GM23338 (cell line): ENCODE results near the gene NFXL1. TPM values are rescaled to one million over a fixed set of nuclear protein-coding genes. Genes with fewer than 3 reads are reported as not detected.
A peak's percentile ranks its signal among the peaks of the same experiment; 100 is the strongest.

Experiments used
- ATAC-seq: fragments of 200-7000 bp; cut with Tn5 transposase; 3 replicates; pipeline ENCODE4 v1.9.1; 2020
- DNase-seq: peaks from one replicate; pipeline ENCODE4 v3.0.0-alpha.2; 2015; ENCODE audit warnings: low spot score
- H2AFZ ChIP-seq: fragments of 200-600 bp; sonication (generic); 2 replicates; pipeline ENCODE4 v1.8.0; 2016; ENCODE audit warnings: antibody characterized with exemption, mild to moderate bottlenecking, moderate library complexity
- H3F3A ChIP-seq: fragments of 200-600 bp; sonication (generic); replicated peaks from 2 replicates; pipeline ENCODE4 v1.8.0; 2017; ENCODE audit warnings: antibody characterized with exemption, mixed run types, low read depth
- H3K27ac ChIP-seq: fragments of 200-600 bp; sonication (generic); 2 replicates; pipeline ENCODE4 v1.6.1; 2016; ENCODE audit warnings: low read depth
- H3K27me3 ChIP-seq: fragments of 200-600 bp; sonication (generic); 2 replicates; pipeline ENCODE4 v1.8.0; 2016; ENCODE audit warnings: mild to moderate bottlenecking, mixed run types, moderate library complexity; ENCODE audit not compliant: insufficient read depth
- H3K36me3 ChIP-seq: fragments of 200-600 bp; sonication (generic); 2 replicates; pipeline ENCODE4 v1.8.0; 2016; ENCODE audit warnings: mild to moderate bottlenecking; ENCODE audit not compliant: insufficient read depth
- H3K4me1 ChIP-seq: fragments of 200-600 bp; sonication (generic); 2 replicates; pipeline ENCODE4 v1.8.0; 2016; ENCODE audit warnings: mild to moderate bottlenecking, moderate library complexity; ENCODE audit not compliant: insufficient read depth
- H3K4me2 ChIP-seq: fragments of 200-600 bp; sonication (generic); 2 replicates; pipeline ENCODE4 v1.7.1; 2017; ENCODE audit warnings: mixed run types
- H3K4me3 ChIP-seq: fragments of 200-600 bp; sonication (generic); 2 replicates; pipeline ENCODE4 v1.6.1; 2016; ENCODE audit warnings: mixed run types
- H3K79me2 ChIP-seq: fragments of 200-600 bp; sonication (generic); replicated peaks from 2 replicates; pipeline ENCODE4 v1.8.0; 2017; ENCODE audit warnings: mild to moderate bottlenecking; ENCODE audit not compliant: insufficient read depth
- H3K9me2 ChIP-seq: fragments of 200-600 bp; sonication (generic); 2 replicates; pipeline ENCODE4 v1.8.0; 2017; ENCODE audit not compliant: insufficient read depth
- H4K20me1 ChIP-seq: fragments of 200-600 bp; sonication (generic); replicated peaks from 2 replicates; pipeline ENCODE4 v1.8.0; 2017; ENCODE audit warnings: mild to moderate bottlenecking; ENCODE audit not compliant: insufficient read depth
- H3K27ac Mint-ChIP-seq: 2 replicates; pipeline ENCODE4 v1.8.0; 2020; ENCODE audit warnings: inconsistent platforms, mild to moderate bottlenecking, moderate library complexity, mixed read lengths
- H3K27me3 Mint-ChIP-seq: 3 replicates; pipeline ENCODE4 v1.8.0; 2022; ENCODE audit warnings: low read depth, mild to moderate bottlenecking, moderate library complexity, mixed read lengths, inconsistent platforms; ENCODE audit not compliant: insufficient read depth, poor library complexity
- H3K36me3 Mint-ChIP-seq: 3 replicates; pipeline ENCODE4 v1.8.0; 2021; ENCODE audit warnings: low read depth, mild to moderate bottlenecking, inconsistent platforms, moderate library complexity, mixed read lengths
- H3K4me1 Mint-ChIP-seq: 3 replicates; pipeline ENCODE4 v1.8.0; 2020; ENCODE audit warnings: mild to moderate bottlenecking, inconsistent platforms, mixed read lengths
- H3K4me3 Mint-ChIP-seq: 3 replicates; pipeline ENCODE4 v1.8.0; 2021; ENCODE audit warnings: moderate library complexity, mild to moderate bottlenecking, inconsistent platforms, mixed read lengths
- H3K9me3 Mint-ChIP-seq: 3 replicates; pipeline ENCODE4 v1.8.0; 2020; ENCODE audit warnings: moderate library complexity, mild to moderate bottlenecking, inconsistent platforms, mixed read lengths
- CREB1 ChIP-seq: fragments of 250-450 bp; sonication (Bioruptor Pico); IDR thresholded peaks from 2 replicates; pipeline ENCODE4 v1.5.0; 2020; ENCODE audit warnings: low read depth, mild to moderate bottlenecking, moderate library complexity
- EZH2 ChIP-seq: fragments of 200-600 bp; sonication (generic); IDR thresholded peaks from one replicate; pipeline ENCODE4 v1.8.0; 2017; ENCODE audit warnings: antibody characterized with exemption, mild to moderate bottlenecking, low read depth; ENCODE audit not compliant: unreplicated experiment
- EZH2phosphoT487 ChIP-seq: fragments of 200-600 bp; sonication (generic); IDR thresholded peaks from one replicate; pipeline ENCODE4 v1.8.1; 2018; ENCODE audit warnings: antibody characterized with exemption; ENCODE audit not compliant: unreplicated experiment
- JUNB ChIP-seq: IDR thresholded peaks from one replicate; pipeline ENCODE4 v1.6.1; 2016; ENCODE audit warnings: antibody characterized with exemption; ENCODE audit not compliant: unreplicated experiment
- POLR2AphosphoS5 ChIP-seq: IDR thresholded peaks from 2 replicates; pipeline ENCODE4 v1.6.1; 2016; ENCODE audit warnings: antibody characterized with exemption, low read depth
- ZNF114 ChIP-seq: fragments of 250-450 bp; sonication (Bioruptor Pico); IDR thresholded peaks from 2 replicates; pipeline ENCODE4 v1.5.0; 2020; ENCODE audit warnings: mild to moderate bottlenecking, moderate library complexity
- ZNF331 ChIP-seq: fragments of 250-450 bp; sonication (Bioruptor Pico); IDR thresholded peaks from 2 replicates; pipeline ENCODE4 v1.5.0; 2020; ENCODE audit warnings: low read depth, mild to moderate bottlenecking, moderate library complexity
- polyA plus RNA-seq: library from polyadenylated mRNA; unstranded; fragments of >200 nt; fragmentation: Nextera tagmentation; extraction: Ambion mirVana; gene quantifications from 2 replicates; pipeline ENCODE4 v1.2.1, GENCODE V29; 2016
- total RNA-seq: library from RNA; depleted of rRNA; stranded (reverse); fragments of >200 nt; shearing (Covaris generic); gene quantifications from 2 replicates; pipeline ENCODE4 v1.2.3, GENCODE V29; 2014
- TF ChIP-seq, protein P1 (sequence below): fragments of 250-450 bp; sonication (Bioruptor Pico); IDR thresholded peaks from 2 replicates; pipeline ENCODE4 v1.5.0; 2020; ENCODE audit warnings: mild to moderate bottlenecking, moderate library complexity
- TF ChIP-seq, protein P2 (sequence below), 2 experiments: fragments of 200-600 bp in 1 of 2; sonication (generic) in 1 of 2; conservative IDR thresholded peaks; 2 replicates each; pipeline versions ENCODE4 v1.5.1 to v1.6.1; 2016 to 2017; ENCODE audit warnings: antibody characterized with exemption in 2 of 2, low read depth in 2 of 2, mild to moderate bottlenecking in 2 of 2, moderate library complexity in 1 of 2
- TF ChIP-seq, protein P3 (sequence below): IDR thresholded peaks from 2 replicates; pipeline ENCODE4 v1.6.1; 2016; ENCODE audit warnings: antibody characterized with exemption

Gene NFXL1
- total and polyA plus RNA-seq, 2 experiments from 2014 or later = 19.4 to 31.7 TPM

DNA sequence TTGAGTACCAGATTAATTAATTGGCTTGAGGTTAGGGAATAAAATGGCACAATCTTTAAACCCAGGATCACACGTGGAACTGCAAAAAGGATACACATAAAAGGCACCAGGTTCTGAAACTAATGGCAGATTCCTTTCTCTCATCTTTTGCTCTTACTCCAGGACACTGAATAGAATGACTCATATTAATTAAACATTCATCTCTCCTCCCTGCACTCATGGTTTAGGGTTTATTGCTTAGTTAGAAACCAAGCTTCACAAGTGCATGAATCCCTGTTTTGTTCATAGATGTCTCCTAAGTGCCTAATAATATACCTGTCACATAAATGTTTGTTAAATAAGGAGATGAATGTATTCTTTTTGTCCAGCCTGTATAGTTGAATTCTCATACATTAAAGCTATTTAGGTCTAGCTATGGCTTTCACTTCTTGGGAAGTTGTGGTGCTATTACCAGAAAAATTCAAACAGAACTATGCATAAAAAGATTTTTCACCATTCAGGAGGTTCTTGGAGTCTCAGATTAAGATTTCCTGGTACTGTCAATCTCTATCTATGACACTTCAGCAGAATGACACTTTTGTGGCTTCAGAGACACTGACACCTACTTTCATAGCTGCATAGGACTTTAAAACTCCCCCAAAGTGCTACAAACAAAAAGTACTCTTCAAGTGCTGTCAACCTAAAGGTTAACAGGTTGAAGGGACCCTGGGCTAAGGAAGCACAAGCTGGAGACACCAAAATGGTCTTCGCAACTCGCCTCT is 83.9 kb downstream of the NFXL1 start:
- Histone ChIP-seq H3K36me3 (no peaks in the 10 kb centered on the region), H3K4me1 (no peaks in the 10 kb centered on the region), H3F3A (no peaks in the 10 kb centered on the region), H3K4me3 (no peak overlapping the region), H3K27me3 (no peaks in the 10 kb centered on the region), H3K4me2 (no peak overlapping the region), H4K20me1 (no peaks in the 10 kb centered on the region), H2AFZ (no peak overlapping the region), H3K79me2 (no peaks in the 10 kb centered on the region), H3K27ac (no peak overlapping the region), H3K9me2 (peaks cover 3% of the 10 kb centered on the region; the same call in 1 of the 2 replicates)
- TF ChIP-seq ZNF331 (CRISPR knock-in tag) = no peak
- no peaks in the 10 kb centered on the region for H3K27me3 Mint-ChIP-seq
- H3K9me3 Mint-ChIP-seq = peaks cover 10% of the 10 kb centered on the region; the same call in 2 of the 3 replicates
- H3K27ac Mint-ChIP-seq = no peak overlapping the region
- DNase-seq = no peak
- no peak for ATAC-seq
- no peak overlapping the region for H3K4me3 Mint-ChIP-seq
- peaks cover 10% of the 10 kb centered on the region; the same call in 1 of the 3 replicates for H3K36me3 Mint-ChIP-seq
- peaks cover 6% of the 10 kb centered on the region; the same call in 2 of the 3 replicates for H3K4me1 Mint-ChIP-seq

DNA sequence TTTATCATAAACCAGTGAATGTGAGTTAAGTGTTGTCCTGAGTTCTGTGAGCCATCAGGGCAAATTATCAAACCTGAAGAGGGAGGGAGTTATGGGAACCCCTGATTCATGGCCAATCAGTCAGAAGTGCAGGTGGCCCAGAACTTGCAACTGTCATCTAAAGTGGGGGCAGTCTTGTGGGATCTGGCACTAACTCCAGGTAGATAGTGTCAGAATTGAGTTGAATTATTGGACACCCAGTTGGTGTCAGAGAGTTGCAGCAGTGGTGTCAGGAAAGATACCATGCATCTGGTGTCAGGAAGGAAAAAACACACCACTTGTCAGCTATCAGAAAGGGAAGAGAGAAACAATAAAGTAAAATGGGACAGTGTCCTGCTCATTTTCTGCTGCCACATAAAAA is 84.9 kb downstream of the NFXL1 start:
- ATAC-seq (no peak), DNase-seq (no peak)
- Histone ChIP-seq H3F3A (no peaks in the 10 kb centered on the region), H3K4me1 (no peaks in the 10 kb centered on the region), H3K27ac (no peak overlapping the region), H3K9me2 (peaks cover 3% of the 10 kb centered on the region; the same call in 1 of the 2 replicates), H3K4me3 (no peak overlapping the region), H3K79me2 (no peaks in the 10 kb centered on the region), H2AFZ (0 out of 2 replicates have a peak overlapping the region, but pooled peaks have one; percentile 28), H4K20me1 (no peaks in the 10 kb centered on the region), H3K36me3 (no peaks in the 10 kb centered on the region), H3K4me2 (no peak overlapping the region), H3K27me3 (no peaks in the 10 kb centered on the region)
- Mint-ChIP-seq H3K27ac (no peak overlapping the region), H3K27me3 (no peaks in the 10 kb centered on the region), H3K4me1 (peaks cover 1% of the 10 kb centered on the region; the same call in 2 of the 3 replicates), H3K4me3 (no peak overlapping the region), H3K36me3 (peaks cover 10% of the 10 kb centered on the region; the same call in 1 of the 3 replicates), H3K9me3 (peaks cover 10% of the 10 kb centered on the region; the same call in 2 of the 3 replicates)
- TF ChIP-seq, protein P1, sequence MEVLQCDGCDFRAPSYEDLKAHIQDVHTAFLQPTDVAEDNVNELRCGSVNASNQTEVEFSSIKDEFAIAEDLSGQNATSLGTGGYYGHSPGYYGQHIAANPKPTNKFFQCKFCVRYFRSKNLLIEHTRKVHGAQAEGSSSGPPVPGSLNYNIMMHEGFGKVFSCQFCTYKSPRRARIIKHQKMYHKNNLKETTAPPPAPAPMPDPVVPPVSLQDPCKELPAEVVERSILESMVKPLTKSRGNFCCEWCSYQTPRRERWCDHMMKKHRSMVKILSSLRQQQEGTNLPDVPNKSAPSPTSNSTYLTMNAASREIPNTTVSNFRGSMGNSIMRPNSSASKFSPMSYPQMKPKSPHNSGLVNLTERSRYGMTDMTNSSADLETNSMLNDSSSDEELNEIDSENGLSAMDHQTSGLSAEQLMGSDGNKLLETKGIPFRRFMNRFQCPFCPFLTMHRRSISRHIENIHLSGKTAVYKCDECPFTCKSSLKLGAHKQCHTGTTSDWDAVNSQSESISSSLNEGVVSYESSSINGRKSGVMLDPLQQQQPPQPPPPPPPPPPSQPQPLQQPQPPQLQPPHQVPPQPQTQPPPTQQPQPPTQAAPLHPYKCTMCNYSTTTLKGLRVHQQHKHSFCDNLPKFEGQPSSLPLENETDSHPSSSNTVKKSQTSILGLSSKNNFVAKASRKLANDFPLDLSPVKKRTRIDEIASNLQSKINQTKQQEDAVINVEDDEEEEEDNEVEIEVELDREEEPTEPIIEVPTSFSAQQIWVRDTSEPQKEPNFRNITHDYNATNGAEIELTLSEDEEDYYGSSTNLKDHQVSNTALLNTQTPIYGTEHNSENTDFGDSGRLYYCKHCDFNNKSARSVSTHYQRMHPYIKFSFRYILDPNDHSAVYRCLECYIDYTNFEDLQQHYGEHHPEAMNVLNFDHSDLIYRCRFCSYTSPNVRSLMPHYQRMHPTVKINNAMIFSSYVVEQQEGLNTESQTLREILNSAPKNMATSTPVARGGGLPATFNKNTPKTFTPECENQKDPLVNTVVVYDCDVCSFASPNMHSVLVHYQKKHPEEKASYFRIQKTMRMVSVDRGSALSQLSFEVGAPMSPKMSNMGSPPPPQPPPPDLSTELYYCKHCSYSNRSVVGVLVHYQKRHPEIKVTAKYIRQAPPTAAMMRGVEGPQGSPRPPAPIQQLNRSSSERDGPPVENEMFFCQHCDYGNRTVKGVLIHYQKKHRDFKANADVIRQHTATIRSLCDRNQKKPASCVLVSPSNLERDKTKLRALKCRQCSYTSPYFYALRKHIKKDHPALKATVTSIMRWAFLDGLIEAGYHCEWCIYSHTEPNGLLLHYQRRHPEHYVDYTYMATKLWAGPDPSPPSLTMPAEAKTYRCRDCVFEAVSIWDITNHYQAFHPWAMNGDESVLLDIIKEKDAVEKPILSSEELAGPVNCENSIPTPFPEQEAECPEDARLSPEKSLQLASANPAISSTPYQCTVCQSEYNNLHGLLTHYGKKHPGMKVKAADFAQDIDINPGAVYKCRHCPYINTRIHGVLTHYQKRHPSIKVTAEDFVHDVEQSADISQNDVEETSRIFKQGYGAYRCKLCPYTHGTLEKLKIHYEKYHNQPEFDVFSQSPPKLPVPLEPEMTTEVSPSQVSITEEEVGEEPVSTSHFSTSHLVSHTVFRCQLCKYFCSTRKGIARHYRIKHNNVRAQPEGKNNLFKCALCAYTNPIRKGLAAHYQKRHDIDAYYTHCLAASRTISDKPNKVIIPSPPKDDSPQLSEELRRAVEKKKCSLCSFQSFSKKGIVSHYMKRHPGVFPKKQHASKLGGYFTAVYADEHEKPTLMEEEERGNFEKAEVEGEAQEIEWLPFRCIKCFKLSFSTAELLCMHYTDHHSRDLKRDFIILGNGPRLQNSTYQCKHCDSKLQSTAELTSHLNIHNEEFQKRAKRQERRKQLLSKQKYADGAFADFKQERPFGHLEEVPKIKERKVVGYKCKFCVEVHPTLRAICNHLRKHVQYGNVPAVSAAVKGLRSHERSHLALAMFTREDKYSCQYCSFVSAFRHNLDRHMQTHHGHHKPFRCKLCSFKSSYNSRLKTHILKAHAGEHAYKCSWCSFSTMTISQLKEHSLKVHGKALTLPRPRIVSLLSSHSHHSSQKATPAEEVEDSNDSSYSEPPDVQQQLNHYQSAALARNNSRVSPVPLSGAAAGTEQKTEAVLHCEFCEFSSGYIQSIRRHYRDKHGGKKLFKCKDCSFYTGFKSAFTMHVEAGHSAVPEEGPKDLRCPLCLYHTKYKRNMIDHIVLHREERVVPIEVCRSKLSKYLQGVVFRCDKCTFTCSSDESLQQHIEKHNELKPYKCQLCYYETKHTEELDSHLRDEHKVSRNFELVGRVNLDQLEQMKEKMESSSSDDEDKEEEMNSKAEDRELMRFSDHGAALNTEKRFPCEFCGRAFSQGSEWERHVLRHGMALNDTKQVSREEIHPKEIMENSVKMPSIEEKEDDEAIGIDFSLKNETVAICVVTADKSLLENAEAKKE (CRISPR knock-in tag) = no peak
- no peak for TF ChIP-seq EZH2
- TF ChIP-seq POLR2AphosphoS5 = no peak
- no peak for TF ChIP-seq EZH2phosphoT487
- TF ChIP-seq, protein P2, sequence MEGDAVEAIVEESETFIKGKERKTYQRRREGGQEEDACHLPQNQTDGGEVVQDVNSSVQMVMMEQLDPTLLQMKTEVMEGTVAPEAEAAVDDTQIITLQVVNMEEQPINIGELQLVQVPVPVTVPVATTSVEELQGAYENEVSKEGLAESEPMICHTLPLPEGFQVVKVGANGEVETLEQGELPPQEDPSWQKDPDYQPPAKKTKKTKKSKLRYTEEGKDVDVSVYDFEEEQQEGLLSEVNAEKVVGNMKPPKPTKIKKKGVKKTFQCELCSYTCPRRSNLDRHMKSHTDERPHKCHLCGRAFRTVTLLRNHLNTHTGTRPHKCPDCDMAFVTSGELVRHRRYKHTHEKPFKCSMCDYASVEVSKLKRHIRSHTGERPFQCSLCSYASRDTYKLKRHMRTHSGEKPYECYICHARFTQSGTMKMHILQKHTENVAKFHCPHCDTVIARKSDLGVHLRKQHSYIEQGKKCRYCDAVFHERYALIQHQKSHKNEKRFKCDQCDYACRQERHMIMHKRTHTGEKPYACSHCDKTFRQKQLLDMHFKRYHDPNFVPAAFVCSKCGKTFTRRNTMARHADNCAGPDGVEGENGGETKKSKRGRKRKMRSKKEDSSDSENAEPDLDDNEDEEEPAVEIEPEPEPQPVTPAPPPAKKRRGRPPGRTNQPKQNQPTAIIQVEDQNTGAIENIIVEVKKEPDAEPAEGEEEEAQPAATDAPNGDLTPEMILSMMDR (conservative IDR thresholded peaks at IDR 0.05; ENCODE audit: low read depth in 2 of 2) = no peak
- no peak for TF ChIP-seq ZNF114 (CRISPR knock-in tag)
- TF ChIP-seq ZNF331 (CRISPR knock-in tag) = no peak
- TF ChIP-seq, protein P3, sequence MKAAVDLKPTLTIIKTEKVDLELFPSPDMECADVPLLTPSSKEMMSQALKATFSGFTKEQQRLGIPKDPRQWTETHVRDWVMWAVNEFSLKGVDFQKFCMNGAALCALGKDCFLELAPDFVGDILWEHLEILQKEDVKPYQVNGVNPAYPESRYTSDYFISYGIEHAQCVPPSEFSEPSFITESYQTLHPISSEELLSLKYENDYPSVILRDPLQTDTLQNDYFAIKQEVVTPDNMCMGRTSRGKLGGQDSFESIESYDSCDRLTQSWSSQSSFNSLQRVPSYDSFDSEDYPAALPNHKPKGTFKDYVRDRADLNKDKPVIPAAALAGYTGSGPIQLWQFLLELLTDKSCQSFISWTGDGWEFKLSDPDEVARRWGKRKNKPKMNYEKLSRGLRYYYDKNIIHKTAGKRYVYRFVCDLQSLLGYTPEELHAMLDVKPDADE = no peak
- no peak for TF ChIP-seq CREB1
- no peak for TF ChIP-seq JUNB
